IMR-90 (cell line): ENCODE results near the gene PLCL2. TPM values are rescaled to one million over a fixed set of nuclear protein-coding genes. Genes with fewer than 3 reads are reported as not detected.

ENCODE experiments used
- ATAC-seq: fragments of 200-7000 bp; cut with Tn5 transposase; 2 replicates; pipeline ENCODE4 v1.9.1; 2020; ENCODE audit warnings: low read depth, mild to moderate bottlenecking, moderate library complexity
- BruUV-seq: library from RNA; stranded (reverse); fragments of 400-500 nt; replicated peaks from 2 replicates; lab custom pipeline; 2021; lab: Mats Ljungman, UMichigan
- CTCF ChIA-PET: fragments of 300-600 bp; formaldehyde crosslinking; extraction: SDS; loops from one replicate; lab custom pipeline; 2021; ENCODE audit warnings: antibody characterized with exemption; lab: Yijun Ruan, JAX
- POLR2A ChIA-PET: fragments of 300-600 bp; sonication (Branson Sonifier 250); formaldehyde crosslinking; loops from one replicate; lab custom pipeline; 2022; ENCODE audit warnings: antibody characterized with exemption; ENCODE audit not compliant: unreplicated experiment; lab: Charles Lee
- DNase-seq: peaks from one replicate; pipeline ENCODE4 v3.0.0; 2013
- H2AFZ ChIP-seq: replicated peaks from 2 replicates; pipeline ENCODE3; 2013; ENCODE audit warnings: low read length, mild to moderate bottlenecking; ENCODE audit not compliant: poor library complexity
- H2AK5ac ChIP-seq: 2 replicates; pipeline ENCODE4 v1.6.1; 2013; ENCODE audit warnings: low read depth, low read length, inconsistent platforms
- H2AK9ac ChIP-seq: replicated peaks from 2 replicates; pipeline ENCODE3; 2013; ENCODE audit warnings: mild to moderate bottlenecking, low read depth, low read length, moderate library complexity; ENCODE audit not compliant: poor library complexity
- H2BK120ac ChIP-seq: 2 replicates; pipeline ENCODE4 v1.6.1; 2013; ENCODE audit warnings: low read depth, low read length, inconsistent platforms
- H2BK15ac ChIP-seq: 3 replicates; pipeline ENCODE4 v1.6.1; 2013; ENCODE audit warnings: low read depth, low read length, inconsistent platforms
- H2BK20ac ChIP-seq: 2 replicates; pipeline ENCODE4 v1.6.1; 2013; ENCODE audit warnings: low read depth, mild to moderate bottlenecking, inconsistent platforms, low read length, moderate library complexity
- H2BK5ac ChIP-seq: 2 replicates; pipeline ENCODE4 v1.6.1; 2013; ENCODE audit warnings: mild to moderate bottlenecking, low read depth, low read length, inconsistent platforms; ENCODE audit not compliant: poor library complexity, severe bottlenecking
- H3K14ac ChIP-seq: replicated peaks from 2 replicates; pipeline ENCODE4 v1.6.1; 2013; ENCODE audit warnings: low read depth, low read length, inconsistent platforms
- H3K18ac ChIP-seq: 2 replicates; pipeline ENCODE4 v1.6.1; 2013; ENCODE audit warnings: low read depth, low read length, control low read depth
- H3K23ac ChIP-seq: 2 replicates; pipeline ENCODE4 v1.6.1; 2013; ENCODE audit warnings: low read depth, low read length, inconsistent platforms
- H3K27ac ChIP-seq: 2 replicates; pipeline ENCODE4 v1.5.1; 2013; ENCODE audit warnings: mild to moderate bottlenecking, control low read depth, low read length; ENCODE audit not compliant: insufficient read depth
- H3K27me3 ChIP-seq: 2 replicates; pipeline ENCODE4 v1.6.1; 2013; ENCODE audit warnings: low read length; ENCODE audit not compliant: control insufficient read depth, insufficient read depth
- H3K36me3 ChIP-seq: 2 replicates; pipeline ENCODE4 v1.6.1; 2013; ENCODE audit warnings: low read length, mixed read lengths; ENCODE audit not compliant: control insufficient read depth, insufficient read depth
- H3K4ac ChIP-seq: 2 replicates; pipeline ENCODE4 v1.6.1; 2013; ENCODE audit warnings: low read depth, low read length, inconsistent platforms
- H3K4me1 ChIP-seq: 2 replicates; pipeline ENCODE4 v1.6.1; 2013; ENCODE audit warnings: low read length, mixed read lengths; ENCODE audit not compliant: control insufficient read depth, insufficient read depth
- H3K4me2 ChIP-seq: 2 replicates; pipeline ENCODE4 v1.6.1; 2013; ENCODE audit warnings: low read depth, mild to moderate bottlenecking, control low read depth, low read length, moderate library complexity
- H3K4me3 ChIP-seq: 2 replicates; pipeline ENCODE4 v1.5.1; 2013; ENCODE audit warnings: low read depth, mild to moderate bottlenecking, control low read depth, low read length, moderate library complexity; ENCODE audit not compliant: insufficient read depth
- H3K56ac ChIP-seq: 2 replicates; pipeline ENCODE4 v1.6.1; 2013; ENCODE audit warnings: low read length, inconsistent platforms; ENCODE audit not compliant: insufficient read depth; ENCODE audit errors: extremely low read depth
- H3K79me1 ChIP-seq, 2 experiments: 2 replicates each; pipeline ENCODE4 v1.6.1; 2013; ENCODE audit warnings: low read length in 2 of 2, inconsistent platforms in 1 of 2, low read depth in 1 of 2
- H3K9ac ChIP-seq: 2 replicates; pipeline ENCODE4 v1.6.1; 2013; ENCODE audit warnings: low read depth, low read length, control low read depth
- H3K9me1 ChIP-seq: 2 replicates; pipeline ENCODE4 v1.6.1; 2013; ENCODE audit warnings: low read length, inconsistent platforms; ENCODE audit not compliant: insufficient read depth
- H3K9me3 ChIP-seq: 2 replicates; pipeline ENCODE4 v1.6.1; 2013; ENCODE audit warnings: low read length; ENCODE audit not compliant: control insufficient read depth, insufficient read depth
- H4K20me1 ChIP-seq: 2 replicates; pipeline ENCODE4 v1.6.1; 2013; ENCODE audit warnings: low read length, inconsistent platforms; ENCODE audit not compliant: insufficient read depth
- H4K5ac ChIP-seq: 2 replicates; pipeline ENCODE4 v1.6.1; 2013; ENCODE audit warnings: mild to moderate bottlenecking, low read depth, low read length, control low read depth
- H4K8ac ChIP-seq, 2 experiments: 2 replicates each; pipeline ENCODE4 v1.6.1; 2013; ENCODE audit warnings: low read depth in 2 of 2, low read length in 2 of 2, control low read depth in 1 of 2, inconsistent platforms in 1 of 2
- H4K91ac ChIP-seq: 2 replicates; pipeline ENCODE4 v1.6.1; 2013; ENCODE audit warnings: low read depth, low read length, inconsistent platforms; ENCODE audit not compliant: insufficient read depth
- CEBPB ChIP-seq: IDR thresholded peaks from 2 replicates; pipeline ENCODE4 v1.6.1; 2012; ENCODE audit warnings: low read depth, low read length, improper control_type of control experiment
- CHD1 ChIP-seq: IDR thresholded peaks from 2 replicates; pipeline ENCODE4 v1.6.1; 2012; ENCODE audit warnings: low read depth, low read length, improper control_type of control experiment
- MXI1 ChIP-seq: IDR thresholded peaks from 2 replicates; pipeline ENCODE4 v1.6.1; 2012; ENCODE audit warnings: low read depth, mild to moderate bottlenecking, low read length, moderate library complexity, borderline replicate concordance
- RAD21 ChIP-seq: IDR thresholded peaks from 2 replicates; pipeline ENCODE4 v1.6.1; 2012; ENCODE audit warnings: low read length, improper control_type of control experiment
- RCOR1 ChIP-seq: IDR thresholded peaks from 2 replicates; pipeline ENCODE4 v1.6.1; 2012; ENCODE audit warnings: mild to moderate bottlenecking, low read length, improper control_type of control experiment; ENCODE audit not compliant: insufficient replicate concordance
- RFX5 ChIP-seq: IDR thresholded peaks from 2 replicates; pipeline ENCODE4 v1.8.0; 2012; ENCODE audit warnings: low read depth, mild to moderate bottlenecking, low read length, moderate library complexity
- SMC3 ChIP-seq: fragments of 150-350 bp; IDR thresholded peaks from 2 replicates; pipeline ENCODE4 v1.6.1; 2016; ENCODE audit warnings: low read depth, mild to moderate bottlenecking, antibody characterized with exemption, low read length, moderate library complexity
- WGBS, 2 experiments: methylation state at CpG; one replicate each; pipeline versions ENCODE4 v1.1.5 to v1.1.7; 2013; ENCODE audit warnings: missing lambda C conversion rate in 2 of 2; ENCODE audit not compliant: insufficient read length in 1 of 2; ENCODE audit errors: extremely low coverage in 2 of 2; 5-methylcytosine and 5-hydroxymethylcytosine counted together
- dilution Hi-C: fragments of 300-500 bp; cut with HindIII; formaldehyde crosslinking; loops from one replicate; pipeline ENCODE4 v1.14.3; 2018; ENCODE audit warnings: low sequenced_read_pairs; ENCODE audit not compliant: unreplicated experiment
- in situ Hi-C: fragments of 300-500 bp; cut with MboI; formaldehyde crosslinking; loops from 3 replicates; pipeline ENCODE4 v1.14.3; 2019; ENCODE audit warnings: low sequenced_read_pairs, inconsistent platforms, mixed read lengths
- intact Hi-C: fragments of 100-400 bp; cut with micrococcal nuclease; formaldehyde crosslinking; loops from 2 replicates; pipeline ENCODE4 v1.10.0; 2022
- polyA plus RNA-seq, 3 experiments: library from polyadenylated mRNA; depleted of rRNA; stranded (reverse); fragments of >200 nt; gene quantifications; 2 replicates each; pipeline ENCODE4 v1.2.3, GENCODE V29; 2012; ENCODE audit warnings: low replicate concordance in 1 of 3
- total RNA-seq: library from RNA; depleted of rRNA; stranded (reverse); fragments of >200 nt; gene quantifications from 2 replicates; pipeline ENCODE4 v1.2.3, GENCODE V29; 2012
- TF ChIP-seq, protein P1 (sequence below): fragments of 150-350 bp; IDR thresholded peaks from 2 replicates; pipeline ENCODE4 v1.6.1; 2017; ENCODE audit warnings: mild to moderate bottlenecking, antibody characterized with exemption, low read length, low read depth
- TF ChIP-seq, protein P2 (sequence below): fragments of 150-350 bp; IDR thresholded peaks from 2 replicates; pipeline ENCODE4 v1.6.1; 2016; ENCODE audit warnings: low read depth, mild to moderate bottlenecking, low read length, moderate library complexity, borderline replicate concordance

PLCL2 gene
- total and polyA plus RNA-seq, 2 of the 4 experiments (the other 2 are of a cell fraction), result 0.92 to 3.8 TPM

DNA sequence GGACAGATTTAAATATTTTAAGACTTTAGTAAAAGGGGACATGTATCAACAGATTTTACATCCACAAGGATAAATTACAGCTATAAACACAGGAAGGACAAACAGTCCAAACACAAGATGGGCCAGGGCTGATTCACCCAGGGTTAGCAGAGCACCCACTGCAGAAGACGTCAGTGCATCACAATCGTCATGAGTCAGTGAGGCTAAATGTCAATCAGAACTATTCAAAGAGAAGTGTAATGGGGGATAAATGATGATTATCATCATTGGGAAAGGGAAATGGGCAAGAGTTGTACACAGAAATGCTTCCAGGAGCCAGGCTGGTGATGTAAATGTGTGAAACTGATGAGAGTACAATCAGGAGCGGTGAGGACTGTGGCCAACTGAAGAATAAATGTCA lies 226.8 kb downstream of the PLCL2 start:
- no peak overlapping the region for H2BK5ac ChIP-seq
- H3K14ac ChIP-seq, result no peak overlapping the region
- no peak overlapping the region for H2BK15ac ChIP-seq
- no peak overlapping the region for H3K56ac ChIP-seq
- H3K23ac ChIP-seq, result no peak overlapping the region
- H3K4me2 ChIP-seq, result no peak overlapping the region
- no peak overlapping the region for H3K4ac ChIP-seq
- DNase-seq, result peak; percentile 31
- no peaks in the 10 kb centered on the region for H3K36me3 ChIP-seq
- no peak overlapping the region for H4K8ac ChIP-seq
- TF ChIP-seq, protein P1, sequence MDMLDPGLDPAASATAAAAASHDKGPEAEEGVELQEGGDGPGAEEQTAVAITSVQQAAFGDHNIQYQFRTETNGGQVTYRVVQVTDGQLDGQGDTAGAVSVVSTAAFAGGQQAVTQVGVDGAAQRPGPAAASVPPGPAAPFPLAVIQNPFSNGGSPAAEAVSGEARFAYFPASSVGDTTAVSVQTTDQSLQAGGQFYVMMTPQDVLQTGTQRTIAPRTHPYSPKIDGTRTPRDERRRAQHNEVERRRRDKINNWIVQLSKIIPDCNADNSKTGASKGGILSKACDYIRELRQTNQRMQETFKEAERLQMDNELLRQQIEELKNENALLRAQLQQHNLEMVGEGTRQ, result no peak
- TF ChIP-seq RAD21, result no peak
- TF ChIP-seq CHD1, result no peak
- TF ChIP-seq, protein P2, sequence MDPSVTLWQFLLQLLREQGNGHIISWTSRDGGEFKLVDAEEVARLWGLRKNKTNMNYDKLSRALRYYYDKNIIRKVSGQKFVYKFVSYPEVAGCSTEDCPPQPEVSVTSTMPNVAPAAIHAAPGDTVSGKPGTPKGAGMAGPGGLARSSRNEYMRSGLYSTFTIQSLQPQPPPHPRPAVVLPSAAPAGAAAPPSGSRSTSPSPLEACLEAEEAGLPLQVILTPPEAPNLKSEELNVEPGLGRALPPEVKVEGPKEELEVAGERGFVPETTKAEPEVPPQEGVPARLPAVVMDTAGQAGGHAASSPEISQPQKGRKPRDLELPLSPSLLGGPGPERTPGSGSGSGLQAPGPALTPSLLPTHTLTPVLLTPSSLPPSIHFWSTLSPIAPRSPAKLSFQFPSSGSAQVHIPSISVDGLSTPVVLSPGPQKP, result no peak
- TF ChIP-seq RCOR1, result no peak
- no peak for TF ChIP-seq RFX5
- no peak for TF ChIP-seq SMC3
- no peak for TF ChIP-seq CEBPB
- no peak for TF ChIP-seq MXI1
- no peak overlapping the region for H3K4me3 ChIP-seq
- H2BK120ac ChIP-seq, result no peak overlapping the region
- H3K9me3 ChIP-seq, result no peaks in the 10 kb centered on the region
- intact Hi-C loops, result no loop called here
- H2AFZ ChIP-seq, result no peak overlapping the region
- H3K18ac ChIP-seq, result no peak overlapping the region
- H4K20me1 ChIP-seq, result no peaks in the 10 kb centered on the region
- CTCF ChIA-PET, result no interaction called here
- no peak overlapping the region for H3K9ac ChIP-seq
- no peak overlapping the region for H4K91ac ChIP-seq
- WGBS, 2 experiments, result 50% methylated on average over 2 of the region's 3 CpGs; no CpG with 5 or more reads in 1 of the 2 experiments
- no peak overlapping the region for H4K5ac ChIP-seq
- BruUV-seq, result no TSS peak
- no peaks in the 10 kb centered on the region for H3K4me1 ChIP-seq
- in situ Hi-C loops, result no loop called here
- no peaks in the 10 kb centered on the region for H3K79me1 ChIP-seq
- no peak overlapping the region for H2AK5ac ChIP-seq
- ATAC-seq, result no peak
- H3K9me1 ChIP-seq, result no peaks in the 10 kb centered on the region
- H2AK9ac ChIP-seq, result no peak overlapping the region
- no peak overlapping the region for H2BK20ac ChIP-seq
- dilution Hi-C loops, result no loop called here
- H3K27me3 ChIP-seq, result no peaks in the 10 kb centered on the region; the same call in 1 of the 2 replicates
- POLR2A ChIA-PET, result no interaction called here
- no peak overlapping the region for H3K27ac ChIP-seq
